PC-9 (cell line): ENCODE measurements around the gene MAMLD1. TPM values are rescaled to one million over a fixed set of nuclear protein-coding genes. Genes with fewer than 3 reads are reported as not detected.

Experiments
- BruUV-seq: library from RNA; stranded (reverse); fragments of 400-500 nt; replicated peaks from 2 replicates; lab custom pipeline; 2021; lab: Mats Ljungman, UMichigan
- CTCF ChIA-PET: fragments of 300-600 bp; sonication (Branson Sonifier 250); formaldehyde crosslinking; loops from one replicate; lab custom pipeline; 2022; ENCODE audit warnings: antibody characterized with exemption; lab: Charles Lee
- POLR2A ChIA-PET: fragments of 300-600 bp; sonication (Branson Sonifier 250); formaldehyde crosslinking; loops from one replicate; lab custom pipeline; 2022; ENCODE audit warnings: antibody characterized with exemption; ENCODE audit not compliant: unreplicated experiment; lab: Charles Lee
- DNase-seq, 2 experiments: peaks; one replicate each; pipeline versions ENCODE4 v3.0.0 to v3.0.0-alpha.2; 2015 to 2022; ENCODE audit warnings: mixed read lengths in 1 of 2
- H2AFZ ChIP-seq: fragments of 200-600 bp; sonication (generic); 2 replicates; pipeline ENCODE4 v1.8.1; 2017; ENCODE audit warnings: antibody characterized with exemption
- H3F3A ChIP-seq: fragments of 200-600 bp; sonication (generic); 2 replicates; pipeline ENCODE4 v1.8.1; 2017; ENCODE audit warnings: antibody characterized with exemption, mild to moderate bottlenecking, low read depth; ENCODE audit not compliant: insufficient read depth
- H3K27ac ChIP-seq: fragments of 200-600 bp; sonication (generic); 2 replicates; pipeline ENCODE4 v1.6.1; 2016; ENCODE audit warnings: mixed run types
- H3K27me3 ChIP-seq: fragments of 200-600 bp; sonication (generic); 2 replicates; pipeline ENCODE4 v1.6.1; 2016; ENCODE audit warnings: low read depth, mixed run types; ENCODE audit not compliant: insufficient read depth
- H3K36me3 ChIP-seq: fragments of 200-600 bp; sonication (generic); 2 replicates; pipeline ENCODE4 v1.6.1; 2016; ENCODE audit warnings: low read depth, mixed run types
- H3K4me1 ChIP-seq: fragments of 200-600 bp; sonication (generic); replicated peaks from 2 replicates; pipeline ENCODE4 v1.6.1; 2016; ENCODE audit warnings: mixed run types; ENCODE audit not compliant: insufficient read depth
- H3K4me2 ChIP-seq: fragments of 200-600 bp; sonication (generic); 2 replicates; pipeline ENCODE4 v1.6.1; 2017; ENCODE audit warnings: mixed run types
- H3K4me3 ChIP-seq: fragments of 200-600 bp; sonication (generic); 2 replicates; pipeline ENCODE4 v1.6.1; 2016; ENCODE audit warnings: mixed run types
- H3K79me2 ChIP-seq: fragments of 200-600 bp; sonication (generic); 2 replicates; pipeline ENCODE4 v1.6.1; 2017; ENCODE audit warnings: low read depth, mixed run types
- H3K9me2 ChIP-seq: fragments of 200-600 bp; sonication (generic); 2 replicates; pipeline ENCODE4 v1.8.1; 2017; ENCODE audit warnings: mild to moderate bottlenecking; ENCODE audit not compliant: insufficient read depth
- H3K9me3 ChIP-seq: fragments of 200-600 bp; sonication (generic); 2 replicates; pipeline ENCODE4 v1.8.1; 2016; ENCODE audit warnings: low read depth; ENCODE audit not compliant: insufficient read depth
- H4K20me1 ChIP-seq: fragments of 200-600 bp; sonication (generic); 2 replicates; pipeline ENCODE4 v1.8.1; 2017; ENCODE audit not compliant: insufficient read depth
- CTCF ChIP-seq: fragments of 200-600 bp; sonication (generic); conservative IDR thresholded peaks from 2 replicates; pipeline ENCODE4 v1.6.1; 2017; ENCODE audit warnings: mixed run types, antibody characterized with exemption, mild to moderate bottlenecking, moderate library complexity
- EZH2 ChIP-seq: fragments of 200-600 bp; sonication (generic); IDR thresholded peaks from 2 replicates; pipeline ENCODE4 v1.8.0; 2017; ENCODE audit warnings: antibody characterized with exemption, low read depth
- intact Hi-C: fragments of 100-400 bp; cut with micrococcal nuclease; formaldehyde crosslinking; loops from one replicate; pipeline ENCODE4 v1.10.0; 2022; ENCODE audit not compliant: unreplicated experiment
- total RNA-seq: library from RNA; stranded (reverse); gene quantifications from 2 replicates; pipeline ENCODE4 v1.2.3, GENCODE V29; 2021

The MAMLD1 gene
- total RNA-seq, 1 experiment from 2014 or later = 2.5 TPM

- intact Hi-C loops = no loop called here
- H3K4me1 ChIP-seq = peaks cover 6% of the 10 kb centered on the region
- H3K4me2 ChIP-seq = no peak overlapping the region
- no peaks in the 10 kb centered on the region for H3K27me3 ChIP-seq
- no peak overlapping the region for H2AFZ ChIP-seq
- no peak overlapping the region for H3K27ac ChIP-seq
- H3F3A ChIP-seq = no peaks in the 10 kb centered on the region
- POLR2A ChIA-PET = no interaction called here
- no peak for TF ChIP-seq EZH2
- no peak for TF ChIP-seq CTCF
- H4K20me1 ChIP-seq = no peaks in the 10 kb centered on the region
- H3K9me3 ChIP-seq = no peaks in the 10 kb centered on the region
- H3K4me3 ChIP-seq = no peak overlapping the region
- no TSS peak for BruUV-seq
- H3K9me2 ChIP-seq = no peaks in the 10 kb centered on the region
- DNase-seq = no peak
- no peaks in the 10 kb centered on the region for H3K79me2 ChIP-seq
- CTCF ChIA-PET = no interaction called here
- no peaks in the 10 kb centered on the region for H3K36me3 ChIP-seq
Measured at GRCh38 chrX:150499240-150499639, 136.1 kb downstream of the MAMLD1 start.

- ChIA-PET POLR2A (no interaction called here), CTCF (no interaction called here)
- Histone ChIP-seq H3K4me3 (no peak overlapping the region), H3K4me1 (peaks cover 6% of the 10 kb centered on the region), H3K4me2 (no peak overlapping the region), H3F3A (no peaks in the 10 kb centered on the region), H3K9me2 (no peaks in the 10 kb centered on the region), H3K36me3 (no peaks in the 10 kb centered on the region), H4K20me1 (no peaks in the 10 kb centered on the region), H3K27ac (no peak overlapping the region), H3K9me3 (no peaks in the 10 kb centered on the region), H2AFZ (no peak overlapping the region), H3K27me3 (no peaks in the 10 kb centered on the region), H3K79me2 (no peaks in the 10 kb centered on the region)
- DNase-seq = no peak
- no peak for TF ChIP-seq CTCF
- intact Hi-C loops = no loop called here
- BruUV-seq = no TSS peak
Measured at GRCh38 chrX:150502091-150502490, 139.0 kb downstream of the MAMLD1 start.

- intact Hi-C loops = no loop called here
- Histone ChIP-seq H3K4me3 (no peak overlapping the region), H4K20me1 (no peaks in the 10 kb centered on the region), H3K36me3 (no peaks in the 10 kb centered on the region), H2AFZ (no peak overlapping the region), H3K9me2 (no peaks in the 10 kb centered on the region), H3F3A (no peaks in the 10 kb centered on the region), H3K9me3 (no peaks in the 10 kb centered on the region), H3K27me3 (no peaks in the 10 kb centered on the region), H3K4me2 (peak overlapping the region; percentile 24; the same call in 1 of the 2 replicates), H3K27ac (no peak overlapping the region), H3K79me2 (no peaks in the 10 kb centered on the region), H3K4me1 (peaks cover 6% of the 10 kb centered on the region)
- POLR2A ChIA-PET = no interaction called here
- no peak for DNase-seq
- CTCF ChIA-PET = interaction anchor here (0.6 kb wide), 1 partner anchor 16 kb away, joined by 4 read pairs; no protein-coding TSS in a partner anchor
- BruUV-seq = no TSS peak
- TF ChIP-seq EZH2 = no peak
- no peak for TF ChIP-seq CTCF
Measured at GRCh38 chrX:150502979-150503897, 140.1 kb downstream of the MAMLD1 start.
